ENCODE data around the gene DDX1.
"Not testable (repeated sequence)": the region's sequence is repeated elsewhere in the genome, so short reads cannot be mapped to it uniquely, and the experiment has no call there.

DDX1 gene

GRCh38 chr2:15666861-15667808 lies 75.5 kb downstream of the DDX1 start:
- DNase-seq, result peak; percentile 81

DNA sequence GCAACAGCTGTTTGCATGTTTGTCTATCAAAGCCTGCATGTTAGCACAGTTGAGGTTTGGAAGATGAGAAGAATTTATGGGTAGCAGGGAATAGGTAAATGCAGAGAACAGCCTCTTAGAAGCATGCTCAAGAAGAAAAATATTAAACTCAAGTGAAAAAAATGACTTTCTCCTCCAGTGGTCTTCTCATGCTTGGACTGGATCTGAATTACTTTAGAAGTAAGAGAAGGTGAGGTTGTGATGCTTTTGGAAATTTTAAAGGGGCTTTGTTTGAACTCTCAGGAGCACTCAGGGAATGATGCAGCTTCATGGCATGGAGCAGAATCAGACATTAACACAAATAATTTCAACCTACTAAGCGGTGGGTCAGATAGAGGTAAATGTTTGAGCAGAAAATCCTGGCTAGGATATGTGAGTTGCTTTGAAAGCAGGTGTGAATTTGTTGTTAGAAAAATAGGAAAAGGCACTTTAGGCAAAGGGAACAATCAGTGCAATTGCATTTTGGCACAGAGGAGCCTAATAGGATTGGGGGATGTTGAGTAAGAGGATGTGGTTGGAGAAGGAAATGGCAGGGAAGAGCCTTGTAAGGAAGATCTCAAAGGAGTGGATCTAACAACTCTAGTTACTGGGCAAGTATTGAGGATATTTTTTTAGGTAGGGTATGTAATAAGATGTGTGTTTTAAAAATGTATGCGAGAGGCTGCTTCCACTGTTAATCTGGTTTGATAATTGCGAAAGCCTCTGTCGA lies 76.3 kb downstream of the DDX1 start:
- DNase-seq, result peak; percentile 81

- DNase-seq, result no peak
Measured at GRCh38 chr2:15668611-15669305, 77.1 kb downstream of the DDX1 start.

- DNase-seq, result no peak
Measured at GRCh38 chr2:15669375-15669910, 77.8 kb downstream of the DDX1 start.

GRCh38 chr2:15670469-15670868 lies 78.8 kb downstream of the DDX1 start:
- no peak for DNase-seq

DNA sequence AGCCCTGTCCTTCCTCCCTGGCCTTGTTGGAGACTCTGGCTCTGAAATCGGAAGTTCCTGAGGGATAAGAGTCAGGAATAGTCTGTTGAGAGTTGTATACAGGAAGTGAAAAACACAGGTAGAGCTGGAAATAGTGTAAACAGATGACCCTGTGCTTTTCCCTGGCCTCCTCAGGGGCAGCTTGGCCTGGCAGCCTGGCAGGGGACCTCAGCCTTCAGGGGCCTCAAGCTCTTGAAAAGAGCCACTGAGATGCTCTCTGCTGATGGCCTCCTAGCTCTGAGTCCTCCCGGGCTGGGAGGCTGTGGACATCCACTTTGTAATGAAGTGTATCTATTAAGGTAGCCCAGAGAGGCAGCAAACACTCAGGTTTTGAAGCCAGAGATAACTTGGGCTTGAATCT lies 79.3 kb downstream of the DDX1 start:
- DNase-seq, result no peak

DNA sequence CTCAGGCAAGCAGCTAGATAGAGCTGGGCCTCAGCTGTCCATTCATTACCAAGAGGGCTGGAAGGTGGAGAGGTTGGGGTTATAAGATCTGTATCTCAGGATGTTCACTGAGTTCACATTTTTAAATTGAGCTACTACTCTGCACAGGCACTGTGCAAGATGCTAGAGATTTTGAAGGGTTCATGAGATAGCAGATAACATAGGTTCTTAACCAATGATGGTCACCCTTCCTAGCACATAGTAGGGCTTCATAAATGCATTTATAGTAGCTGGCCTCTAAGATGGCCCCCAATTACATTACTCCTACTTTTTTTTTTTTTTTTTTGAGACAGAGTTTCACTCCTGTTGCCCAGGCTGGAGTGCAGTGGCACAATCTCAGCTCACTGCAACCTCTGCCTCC lies 79.7 kb downstream of the DDX1 start:
- DNase-seq, result no peak

DNA sequence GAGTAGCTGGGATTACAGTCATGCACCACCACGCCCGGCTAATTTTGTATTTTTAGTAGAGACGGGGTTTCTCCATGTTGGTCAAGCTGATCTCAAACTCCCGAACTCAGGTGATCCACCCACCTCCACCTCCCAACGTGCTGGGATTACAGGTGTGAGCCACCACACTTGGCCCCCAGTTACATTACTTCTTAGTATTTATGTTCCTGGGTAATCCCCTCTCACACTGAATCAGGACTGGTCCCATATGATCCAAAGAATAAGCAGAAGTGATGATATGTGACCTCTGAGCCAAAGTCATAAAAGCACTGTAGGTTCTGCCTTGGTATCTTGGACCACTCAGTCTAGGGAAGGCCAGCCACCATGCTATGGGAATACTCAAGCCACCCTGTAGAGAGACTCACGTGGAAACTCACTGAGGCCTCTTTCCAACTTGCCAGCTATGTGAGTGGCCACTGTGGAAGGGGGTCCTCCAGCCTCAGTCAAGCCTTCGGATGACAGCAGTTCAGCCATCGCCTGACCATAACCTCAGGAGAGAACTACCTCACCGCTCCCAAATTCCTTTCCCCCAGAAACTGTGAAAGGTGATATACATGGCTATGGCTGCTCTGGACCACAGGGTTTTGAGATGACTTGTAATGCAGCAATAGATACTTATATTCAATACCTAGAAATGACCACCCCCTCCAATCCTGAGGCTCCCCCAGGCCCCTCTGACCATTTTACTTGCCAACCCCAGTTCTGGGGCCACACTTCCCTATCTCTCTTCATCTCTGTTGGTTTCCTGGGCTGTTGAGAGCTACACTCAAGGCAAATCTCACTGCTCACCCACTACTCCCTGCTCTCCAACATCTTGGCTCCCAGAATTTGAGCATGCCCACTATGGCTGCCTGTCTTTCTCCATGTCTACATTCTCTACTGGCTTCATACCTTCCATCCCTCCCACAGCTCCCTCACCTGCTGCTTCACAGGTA lies 80.5 kb downstream of the DDX1 start:
- no peak for DNase-seq

- no peak for DNase-seq
Measured at GRCh38 chr2:15672961-15673918, 81.6 kb downstream of the DDX1 start.

- DNase-seq, result peak; percentile 10
Measured at GRCh38 chr2:15673919-15674636, 82.4 kb downstream of the DDX1 start.

GRCh38 chr2:15674637-15675455 lies 83.2 kb downstream of the DDX1 start:
- DNase-seq, result no peak

DNA sequence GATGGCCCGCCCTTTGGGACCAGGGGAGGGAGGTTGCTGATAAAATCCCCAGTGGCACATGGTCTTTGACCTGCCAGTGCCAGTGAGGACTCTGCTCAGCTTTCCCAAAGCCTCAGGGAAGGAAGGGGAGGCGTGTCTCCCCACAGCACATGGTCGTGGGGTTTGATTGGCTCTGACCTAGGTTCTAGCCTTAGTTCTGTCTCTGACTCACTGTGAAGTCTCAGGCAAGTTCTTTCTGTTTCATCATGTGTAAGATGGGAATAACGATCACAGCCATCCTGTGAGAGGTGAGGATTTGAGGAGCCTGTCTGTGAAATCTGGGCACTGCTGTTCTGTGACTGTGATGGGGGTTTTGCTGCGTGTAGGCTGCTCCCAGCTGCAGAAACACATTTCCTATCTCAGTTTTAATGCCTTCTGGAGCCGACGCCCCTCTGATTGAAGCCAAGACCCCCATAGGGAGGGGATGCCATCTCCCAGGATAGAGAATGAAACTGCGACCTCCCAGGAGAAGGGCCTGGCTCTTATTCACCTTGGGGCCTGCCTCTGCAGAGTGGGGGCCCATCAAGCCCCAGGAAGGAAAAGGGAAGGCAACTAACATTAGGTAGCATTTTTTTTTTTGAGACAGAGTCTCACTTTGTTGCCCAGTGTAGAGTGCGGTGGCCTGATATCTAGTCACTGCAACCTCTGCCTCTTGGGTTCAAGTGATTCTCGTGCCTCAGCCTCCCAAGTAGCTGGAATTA lies 84.0 kb downstream of the DDX1 start:
- no peak for DNase-seq

GRCh38 chr2:15677141-15677843 lies 85.6 kb downstream of the DDX1 start:
- peak; percentile 55 for DNase-seq

DNA sequence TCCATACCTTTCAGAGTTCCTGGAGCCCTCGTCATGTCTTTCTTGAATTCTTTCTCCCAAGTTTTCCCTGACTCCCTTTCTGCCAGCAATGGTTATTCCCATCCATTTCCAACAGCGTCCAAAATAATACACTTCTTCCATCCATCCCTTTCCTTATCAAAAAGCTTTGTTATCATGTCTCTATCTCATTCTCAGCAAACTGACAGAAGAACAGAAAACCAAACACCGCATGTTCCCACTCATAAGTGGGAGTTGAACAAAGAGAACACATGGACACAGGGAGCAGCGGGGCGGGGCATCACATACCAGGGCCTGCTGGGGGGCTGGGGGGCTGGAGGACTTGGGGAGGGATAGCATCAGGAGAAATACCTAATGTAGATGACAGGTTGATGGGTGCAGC lies 86.7 kb downstream of the DDX1 start:
- DNase-seq, result no peak

DNA sequence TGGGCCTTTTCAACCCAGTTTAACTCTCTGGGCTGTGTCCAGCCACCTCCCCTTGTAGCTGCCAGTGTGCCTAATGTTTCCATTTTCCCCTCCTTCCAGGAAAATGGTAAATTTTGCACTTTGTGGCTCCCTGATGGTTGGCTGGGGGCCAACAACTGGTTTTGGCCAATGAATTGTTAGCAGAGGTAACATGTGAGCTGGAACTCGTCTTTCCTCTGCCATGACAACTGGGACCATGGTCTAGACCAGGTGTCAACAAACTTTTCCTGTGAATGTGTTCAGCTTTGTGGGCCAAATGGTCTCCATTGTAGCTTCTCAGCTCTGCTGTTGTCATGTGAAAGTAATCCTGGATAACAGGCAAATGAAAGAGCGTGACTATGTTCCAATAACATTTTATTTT lies 87.2 kb downstream of the DDX1 start:
- no peak for DNase-seq

DNA sequence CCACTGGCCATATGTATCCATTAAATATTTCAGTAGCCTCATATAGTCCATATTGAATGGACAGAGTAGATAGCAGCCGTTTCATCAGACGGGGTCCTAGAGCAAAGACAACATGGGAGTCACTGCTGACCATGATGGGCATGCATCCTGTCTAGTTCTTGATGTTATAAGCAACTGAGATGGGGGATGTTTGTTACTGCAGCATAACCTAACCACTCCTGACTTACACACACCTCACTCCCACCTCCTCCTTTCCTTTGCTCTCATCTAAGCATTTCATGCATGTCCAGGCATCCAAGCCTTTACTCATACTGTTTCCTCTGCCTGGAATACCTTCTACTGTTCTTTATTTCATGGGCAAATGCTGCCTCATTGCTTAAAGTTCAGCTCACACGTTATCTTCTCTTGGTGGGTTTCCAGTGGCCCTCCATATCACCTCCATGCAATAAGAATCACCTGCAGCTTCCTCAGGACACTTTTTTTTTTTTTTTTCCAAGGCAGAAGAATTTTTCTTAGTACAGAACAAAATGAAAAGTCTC lies 87.8 kb downstream of the DDX1 start:
- DNase-seq, result no peak

GRCh38 chr2:15680132-15680531 lies 88.5 kb downstream of the DDX1 start:
- DNase-seq, result not testable (repeated sequence)

All from DMS79 treated with DMSO at 0.1 percent for 48 hours (cell line).